Liver (tissue), 3 donors: ENCODE measurements around the gene KRTAP22-2.

ENCODE experiments used
- ATF3 ChIP-seq: IDR thresholded peaks from 2 replicates; pipeline ENCODE4 v1.6.1; 2016; ENCODE audit warnings: antibody characterized with exemption
- CTCF ChIP-seq: fragments of 150-350 bp; IDR thresholded peaks from 2 replicates; pipeline ENCODE4 v1.5.1; 2017; ENCODE audit warnings: improper control_type of control experiment, low read depth, low read length; ENCODE audit not compliant: missing input control
- EGR1 ChIP-seq, 2 donors: IDR thresholded peaks; 2 replicates each; pipeline ENCODE4 v1.6.1; 2016 to 2018; ENCODE audit warnings: antibody characterized with exemption in 2 of 2, low read depth in 2 of 2
- FOXA2 ChIP-seq: IDR thresholded peaks from 2 replicates; pipeline ENCODE4 v1.6.1; 2016; ENCODE audit warnings: antibody characterized with exemption
- GABPA ChIP-seq, 2 donors: IDR thresholded peaks in 1 of 2; conservative IDR thresholded peaks in 1 of 2; 2 replicates each; pipeline ENCODE4 v1.6.1; 2016; ENCODE audit warnings: antibody characterized with exemption in 2 of 2, mild to moderate bottlenecking in 1 of 2, moderate library complexity in 1 of 2
- JUND ChIP-seq, 2 donors: IDR thresholded peaks; 2 replicates each; pipeline ENCODE4 v1.6.1; 2016; ENCODE audit warnings: antibody characterized with exemption in 2 of 2
- MAX ChIP-seq: IDR thresholded peaks from 2 replicates; pipeline ENCODE4 v1.6.1; 2016; ENCODE audit warnings: antibody characterized with exemption
- RAD21 ChIP-seq, 2 donors: IDR thresholded peaks; 2 replicates each; pipeline ENCODE4 v1.6.1; 2016; ENCODE audit warnings: antibody characterized with exemption in 2 of 2, mild to moderate bottlenecking in 2 of 2
- SP1 ChIP-seq: IDR thresholded peaks from 2 replicates; pipeline ENCODE4 v1.6.1; 2018; ENCODE audit warnings: antibody characterized with exemption, mild to moderate bottlenecking
- TAF1 ChIP-seq: conservative IDR thresholded peaks from 2 replicates; pipeline ENCODE4 v1.6.1; 2016; ENCODE audit warnings: antibody characterized with exemption, mild to moderate bottlenecking
- YY1 ChIP-seq: IDR thresholded peaks from 2 replicates; pipeline ENCODE4 v1.6.1; 2016; ENCODE audit warnings: antibody characterized with exemption, mild to moderate bottlenecking
- ZBTB33 ChIP-seq: IDR thresholded peaks from 2 replicates; pipeline ENCODE4 v1.6.1; 2016; ENCODE audit warnings: antibody characterized with exemption
- donor health status: healthy.
- donor health status: healthy.

- TF ChIP-seq MAX = no peak
- no peak for TF ChIP-seq YY1
- no peak for TF ChIP-seq CTCF
- TF ChIP-seq SP1 = no peak
- no peak for TF ChIP-seq TAF1
- TF ChIP-seq JUND (IDR thresholded peaks at IDR 0.05) = no peak
- no peak for TF ChIP-seq GABPA (IDR thresholded peaks at IDR 0.05 in 1 of 2, conservative IDR thresholded peaks at IDR 0.05 in 1 of 2)
- TF ChIP-seq ATF3 = no peak
- no peak for TF ChIP-seq ZBTB33
- TF ChIP-seq FOXA2 = no peak
- no peak for TF ChIP-seq RAD21 (IDR thresholded peaks at IDR 0.05)
- TF ChIP-seq EGR1 (IDR thresholded peaks at IDR 0.05; ENCODE audit: low read depth in 2 of 2) = no peak
Observed at GRCh38 chr21:30623362-30623761, 33.2 kb upstream of the KRTAP22-2 start.
